ENCODE measurements around the gene SEC31A.
"Not testable (repeated sequence)": the region's sequence is repeated elsewhere in the genome, so short reads cannot be mapped to it uniquely, and the experiment has no call there.

Gene SEC31A

DNA sequence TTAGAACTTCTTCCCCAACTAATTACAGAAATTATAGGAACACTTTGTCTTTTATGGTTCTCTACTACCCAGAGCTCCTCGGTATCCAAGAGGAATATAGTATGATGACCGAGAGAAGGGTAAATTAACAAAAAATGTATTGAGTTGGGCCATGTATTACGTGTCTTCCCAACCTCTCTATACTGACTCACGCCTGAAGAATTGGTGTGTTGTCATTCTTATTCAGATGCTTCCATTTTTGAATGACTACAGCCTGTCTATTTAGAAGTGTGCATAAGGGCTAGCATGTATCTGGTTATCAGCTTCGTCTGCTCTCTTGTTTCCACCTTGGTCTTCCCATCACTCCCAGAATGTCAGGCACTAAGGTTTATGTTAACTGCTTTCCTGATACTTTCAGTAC, 67.9 kb downstream of the SEC31A start:
- no peak overlapping the region for H3K27ac Mint-ChIP-seq
- H3K36me3 Mint-ChIP-seq: peaks cover 70% of the 10 kb centered on the region
- H3K9me3 Mint-ChIP-seq: no peaks in the 10 kb centered on the region
- ATAC-seq: no peak
- H3K27me3 Mint-ChIP-seq: no peaks in the 10 kb centered on the region
- no peak overlapping the region for H3K4me3 Mint-ChIP-seq
- H3K4me1 Mint-ChIP-seq: no peaks in the 10 kb centered on the region

DNA sequence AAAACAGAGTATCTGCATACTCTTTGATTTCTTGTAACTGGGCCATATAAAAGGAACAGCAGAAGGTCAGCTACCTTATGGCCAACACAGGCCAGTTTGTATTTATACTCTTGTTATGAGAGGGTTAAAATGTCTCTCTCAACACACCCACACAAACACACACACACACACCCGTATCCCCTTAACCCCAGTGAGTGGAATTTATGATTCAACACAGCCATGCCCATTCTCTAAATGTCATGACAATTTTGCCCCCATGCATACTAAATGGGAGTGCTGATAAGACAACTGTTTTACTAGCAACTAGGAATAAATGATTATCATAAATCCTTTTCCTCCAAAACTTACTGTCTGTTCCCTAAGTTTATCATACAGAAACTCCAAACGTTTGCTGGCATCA, 70.3 kb downstream of the SEC31A start:
- H3K27me3 Mint-ChIP-seq: no peaks in the 10 kb centered on the region
- no peaks in the 10 kb centered on the region for H3K4me1 Mint-ChIP-seq
- no peak overlapping the region for H3K27ac Mint-ChIP-seq
- no peak overlapping the region for H3K4me3 Mint-ChIP-seq
- H3K36me3 Mint-ChIP-seq: peaks cover 67% of the 10 kb centered on the region
- no peak for ATAC-seq
- no peaks in the 10 kb centered on the region for H3K9me3 Mint-ChIP-seq

DNA sequence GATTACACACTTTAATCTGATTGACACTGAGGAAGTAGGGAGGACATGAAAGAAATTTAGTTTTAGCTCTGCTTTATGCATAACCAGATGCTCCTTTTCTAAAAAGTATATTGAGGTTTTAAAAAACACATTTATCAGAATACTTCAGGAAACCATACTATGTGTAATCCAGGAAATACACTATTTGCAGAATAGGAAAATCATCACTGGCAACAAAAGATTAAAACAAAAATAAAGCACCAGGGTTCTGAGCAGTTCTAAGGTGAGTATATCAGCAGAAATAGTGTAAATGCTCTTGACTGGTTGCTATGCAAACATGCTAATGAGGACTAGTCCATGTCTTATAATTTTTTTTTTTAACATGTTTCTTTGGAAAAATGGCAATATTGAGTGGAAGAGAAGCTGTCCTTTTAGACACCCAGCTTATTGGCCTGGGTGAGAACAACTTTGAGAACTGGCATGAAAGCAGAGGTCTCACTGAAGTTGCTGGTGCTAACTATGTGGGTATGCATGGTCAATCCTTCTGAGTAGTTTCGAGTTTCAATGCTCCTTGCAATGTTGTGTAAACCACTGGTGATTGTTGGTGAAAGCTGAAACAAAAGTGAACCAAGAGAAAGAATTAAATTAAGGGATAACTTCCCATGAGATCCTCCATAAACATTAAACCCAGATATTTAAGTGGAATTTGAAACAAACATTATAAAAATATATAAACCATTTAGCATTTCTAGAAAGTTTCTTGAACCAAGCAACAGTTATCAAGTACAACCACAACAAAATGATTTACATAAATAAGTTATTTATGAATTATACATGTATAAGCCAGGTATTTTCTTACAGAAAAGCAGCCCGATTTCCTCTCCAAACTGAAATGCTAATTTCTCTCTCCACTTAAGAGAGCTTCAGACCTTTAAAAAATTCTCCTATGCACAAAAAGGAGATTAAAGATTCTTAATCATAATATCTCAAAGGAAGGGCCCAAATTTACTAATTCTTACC, 72.0 kb downstream of the SEC31A start:
- Mint-ChIP-seq H3K36me3 (peaks cover 55% of the 10 kb centered on the region), H3K9me3 (no peaks in the 10 kb centered on the region), H3K4me3 (no peak overlapping the region), H3K27ac (no peak overlapping the region), H3K4me1 (no peaks in the 10 kb centered on the region), H3K27me3 (no peaks in the 10 kb centered on the region)
- ATAC-seq: no peak

DNA sequence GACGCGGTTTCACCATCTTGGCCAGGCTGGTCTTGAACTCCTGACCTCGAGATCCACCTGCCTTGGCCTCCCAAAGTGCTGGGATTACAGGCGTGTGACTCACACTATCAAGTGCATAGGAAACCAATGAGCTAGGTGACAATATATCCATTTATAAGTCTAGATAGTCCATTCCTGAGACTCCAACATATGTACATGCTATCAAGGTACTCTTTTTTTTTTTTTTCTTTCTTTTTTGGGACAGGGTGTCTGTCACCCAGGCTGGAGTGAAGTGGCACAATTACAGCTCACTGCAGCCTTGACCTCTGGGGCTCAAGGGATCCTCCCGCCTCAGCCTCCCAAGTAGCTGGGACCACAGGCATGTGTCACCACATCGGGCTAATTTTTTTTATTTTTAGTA, 74.1 kb downstream of the SEC31A start:
- not testable (repeated sequence) for H3K4me3 Mint-ChIP-seq, H3K27me3 Mint-ChIP-seq, ATAC-seq, H3K27ac Mint-ChIP-seq, H3K4me1 Mint-ChIP-seq, H3K9me3 Mint-ChIP-seq
- H3K36me3 Mint-ChIP-seq: peaks cover 39% of the 10 kb centered on the region

DNA sequence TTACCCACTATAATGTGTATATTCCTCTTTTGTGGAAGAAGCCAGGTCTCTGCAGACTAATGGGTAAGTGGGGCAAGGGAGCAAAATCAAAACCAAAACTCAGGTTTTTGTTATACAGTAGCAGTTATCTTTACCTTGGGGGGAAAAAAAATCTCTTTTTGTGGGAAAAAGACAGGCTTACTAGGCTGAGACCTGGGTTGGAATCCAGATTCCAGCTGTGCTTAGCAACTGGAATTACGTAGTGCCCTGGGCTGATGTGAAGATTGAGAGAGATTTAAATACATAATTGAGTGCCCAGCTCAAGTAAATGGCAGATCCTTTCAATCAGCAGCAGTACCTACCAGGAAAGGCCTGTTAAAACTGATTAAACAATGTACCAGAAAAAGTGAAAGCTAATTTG, 76.9 kb downstream of the SEC31A start:
- Mint-ChIP-seq H3K27me3 (no peaks in the 10 kb centered on the region), H3K9me3 (no peaks in the 10 kb centered on the region), H3K4me1 (no peaks in the 10 kb centered on the region), H3K27ac (no peak overlapping the region), H3K36me3 (peaks cover 17% of the 10 kb centered on the region), H3K4me3 (no peak overlapping the region)
- no peak for ATAC-seq

DNA sequence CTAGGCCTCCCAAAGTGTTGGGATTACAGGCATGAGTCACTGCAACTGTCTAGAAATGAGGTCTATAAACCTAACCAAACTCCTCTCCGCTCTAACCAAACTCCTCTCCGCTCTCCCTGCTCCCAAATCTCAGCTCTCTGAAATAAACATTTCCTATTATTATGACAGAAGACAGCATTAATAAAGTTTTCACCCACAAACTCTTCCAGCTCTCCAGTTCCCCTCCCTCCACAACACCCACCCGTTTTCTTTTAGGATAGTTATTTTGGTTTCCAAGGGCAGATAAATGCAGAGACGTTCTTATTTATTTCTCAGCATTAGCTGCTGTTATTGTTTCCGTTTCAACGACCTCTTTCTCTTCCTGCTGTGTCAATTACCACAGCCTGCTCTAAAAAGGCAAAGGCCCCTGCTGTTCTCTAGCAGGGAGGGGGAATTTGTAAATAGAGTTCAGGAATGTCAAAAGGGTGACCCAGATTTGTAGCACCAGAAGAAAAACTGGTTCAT, 79.1 kb downstream of the SEC31A start:
- no peak for ATAC-seq
- Mint-ChIP-seq H3K4me3 (no peak overlapping the region), H3K9me3 (peaks cover 3% of the 10 kb centered on the region), H3K4me1 (no peaks in the 10 kb centered on the region), H3K36me3 (peaks cover 3% of the 10 kb centered on the region), H3K27me3 (no peaks in the 10 kb centered on the region), H3K27ac (no peak overlapping the region)

DNA sequence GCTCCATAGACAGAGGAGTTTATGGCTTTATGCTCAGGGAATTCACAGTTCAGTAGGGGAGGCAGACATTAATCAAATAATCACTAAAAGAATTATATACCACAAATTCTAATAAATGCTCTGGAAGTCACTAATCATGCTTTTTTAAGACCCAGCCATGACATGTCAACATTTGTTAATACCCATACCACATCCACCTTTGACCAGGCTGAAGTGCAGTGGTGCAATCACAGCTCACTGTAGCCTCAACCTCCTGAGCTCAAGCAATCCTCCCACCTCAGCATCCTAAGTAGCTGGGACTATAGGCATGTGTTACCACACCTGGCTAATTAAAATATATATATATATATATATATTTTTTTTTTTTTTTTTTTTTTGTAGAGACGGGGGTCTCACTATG, 79.6 kb downstream of the SEC31A start:
- H3K36me3 Mint-ChIP-seq: no peaks in the 10 kb centered on the region
- H3K27me3 Mint-ChIP-seq: no peaks in the 10 kb centered on the region
- no peaks in the 10 kb centered on the region for H3K4me1 Mint-ChIP-seq
- ATAC-seq: no peak
- H3K27ac Mint-ChIP-seq: no peak overlapping the region
- no peak overlapping the region for H3K4me3 Mint-ChIP-seq
- peaks cover 3% of the 10 kb centered on the region for H3K9me3 Mint-ChIP-seq

DNA sequence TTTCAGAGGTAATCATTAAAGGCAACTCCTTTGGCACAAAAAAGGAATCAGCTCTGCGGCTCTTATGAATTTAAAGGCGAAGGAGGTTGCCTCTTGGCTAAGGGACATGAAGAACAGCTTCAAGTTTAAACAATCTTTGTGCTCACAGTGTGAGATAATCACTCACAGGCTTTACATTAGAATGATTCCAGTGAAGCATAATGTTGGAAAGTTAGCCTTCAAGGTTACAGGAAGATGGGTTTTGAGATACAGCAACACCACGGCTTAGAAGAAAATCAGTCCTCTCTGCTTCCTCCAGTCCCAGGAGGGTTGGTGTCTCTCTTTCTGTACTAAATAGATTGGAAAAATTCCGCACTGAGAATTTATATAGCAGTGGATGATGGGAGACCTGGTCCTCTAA, 80.8 kb downstream of the SEC31A start:
- Mint-ChIP-seq H3K4me3 (no peak overlapping the region), H3K27me3 (no peaks in the 10 kb centered on the region)
- ATAC-seq: no peak

DNA sequence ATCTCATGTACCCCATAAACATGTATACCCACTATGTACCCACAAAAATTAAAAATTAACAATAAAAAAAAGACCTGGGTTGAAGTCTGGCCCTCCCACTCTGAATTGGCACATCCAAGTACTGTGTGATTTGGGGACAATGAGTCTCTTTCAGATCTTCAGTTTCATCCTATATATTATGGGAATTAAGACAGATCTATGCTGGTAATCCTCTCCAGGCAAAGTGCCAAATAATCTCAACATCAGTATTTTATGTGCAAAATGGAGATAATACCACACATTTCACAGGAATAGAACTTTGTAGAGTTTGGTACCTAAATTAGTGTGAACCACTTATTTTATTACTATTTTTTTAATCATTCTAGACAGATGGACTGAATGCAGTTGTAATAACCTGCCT, 81.3 kb downstream of the SEC31A start:
- H3K4me1 Mint-ChIP-seq: no peaks in the 10 kb centered on the region
- H3K9me3 Mint-ChIP-seq: peaks cover 3% of the 10 kb centered on the region
- H3K36me3 Mint-ChIP-seq: no peaks in the 10 kb centered on the region
- ATAC-seq: no peak
- no peak overlapping the region for H3K4me3 Mint-ChIP-seq
- H3K27me3 Mint-ChIP-seq: no peaks in the 10 kb centered on the region
- no peak overlapping the region for H3K27ac Mint-ChIP-seq

More for the DNA sequence above, 80.8 kb downstream of the SEC31A start:
- Mint-ChIP-seq H3K4me1 (no peaks in the 10 kb centered on the region), H3K9me3 (peaks cover 3% of the 10 kb centered on the region), H3K27ac (no peak overlapping the region), H3K36me3 (no peaks in the 10 kb centered on the region)

DNA sequence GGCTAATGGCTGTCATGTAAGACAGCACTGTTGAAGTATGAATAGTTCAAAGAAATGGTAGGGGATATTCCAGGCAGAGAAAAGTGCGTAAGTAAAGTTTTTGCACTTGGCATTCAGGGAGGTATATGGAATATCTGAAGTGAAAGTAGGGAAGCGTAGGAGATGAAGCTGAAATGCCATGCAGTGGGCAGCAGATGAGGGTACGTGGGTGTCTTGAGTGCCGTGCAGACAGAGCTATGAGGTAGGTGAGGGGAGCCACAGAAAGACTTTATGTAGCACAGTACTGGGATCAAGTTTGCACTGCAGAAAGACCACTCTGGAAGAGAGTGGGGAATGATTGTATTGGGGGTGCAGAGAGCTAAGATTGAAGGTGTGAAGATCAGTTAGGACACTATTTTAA, 87.2 kb downstream of the SEC31A start:
- no peaks in the 10 kb centered on the region for H3K36me3 Mint-ChIP-seq
- no peak overlapping the region for H3K4me3 Mint-ChIP-seq
- H3K4me1 Mint-ChIP-seq: peaks cover 9% of the 10 kb centered on the region
- no peak overlapping the region for H3K27ac Mint-ChIP-seq
- H3K9me3 Mint-ChIP-seq: peaks cover 1% of the 10 kb centered on the region
- ATAC-seq: no peak
- H3K27me3 Mint-ChIP-seq: peaks cover 42% of the 10 kb centered on the region

DNA sequence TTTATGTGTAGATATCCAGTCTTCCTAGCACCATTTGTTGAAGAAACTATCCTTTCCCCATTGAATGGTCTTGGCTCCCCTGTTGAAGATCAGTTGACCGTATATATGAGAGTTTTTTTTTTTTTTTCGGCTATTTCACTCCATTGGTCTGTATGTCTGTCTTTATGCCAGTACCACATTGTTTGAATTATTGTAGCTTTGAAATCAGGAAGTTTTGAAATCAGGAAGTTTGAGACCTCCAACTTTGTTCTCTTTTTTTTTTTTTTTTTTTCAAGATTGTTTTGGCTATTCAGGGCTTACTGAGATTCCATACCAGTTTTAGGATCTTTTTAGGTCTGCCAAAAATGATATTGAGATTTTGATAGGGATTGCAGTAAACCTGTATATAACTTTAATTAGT, 88.0 kb downstream of the SEC31A start:
- peaks cover 9% of the 10 kb centered on the region for H3K4me1 Mint-ChIP-seq
- ATAC-seq: no peak
- peaks cover 47% of the 10 kb centered on the region for H3K27me3 Mint-ChIP-seq
- H3K36me3 Mint-ChIP-seq: no peaks in the 10 kb centered on the region
- no peak overlapping the region for H3K27ac Mint-ChIP-seq
- H3K9me3 Mint-ChIP-seq: no peaks in the 10 kb centered on the region
- no peak overlapping the region for H3K4me3 Mint-ChIP-seq

DNA sequence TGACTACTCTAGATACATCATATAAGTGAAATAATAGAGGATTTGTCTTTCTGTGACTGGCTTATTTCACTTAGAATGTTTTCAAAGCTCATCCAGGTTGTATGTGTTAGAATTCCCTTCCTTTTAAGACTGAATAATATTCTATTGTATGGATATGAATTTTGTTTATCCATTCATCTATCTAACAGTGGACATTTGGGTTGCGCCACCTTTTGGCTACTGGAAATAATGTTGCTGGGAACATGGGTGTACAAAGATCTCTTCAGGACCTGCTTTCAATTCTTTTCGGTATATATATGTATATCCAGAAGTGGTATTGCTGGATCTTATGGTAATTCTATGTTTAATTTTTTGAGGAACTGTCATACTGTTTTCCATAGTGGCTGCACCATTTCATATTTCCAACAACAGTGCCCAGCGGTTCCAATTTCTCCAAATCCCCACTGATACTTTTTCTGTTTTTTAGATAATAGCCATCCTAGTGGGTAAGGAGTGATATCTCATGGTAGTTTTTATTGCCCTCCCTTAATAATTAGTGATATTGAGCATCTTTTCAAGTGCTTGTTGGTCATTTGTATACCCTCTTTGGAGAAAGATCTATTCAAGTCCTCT, 88.9 kb downstream of the SEC31A start:
- Mint-ChIP-seq H3K27ac (no peak overlapping the region), H3K36me3 (no peaks in the 10 kb centered on the region), H3K4me1 (peaks cover 18% of the 10 kb centered on the region), H3K9me3 (no peaks in the 10 kb centered on the region), H3K4me3 (no peak overlapping the region), H3K27me3 (peaks cover 55% of the 10 kb centered on the region)
- ATAC-seq: no peak

DNA sequence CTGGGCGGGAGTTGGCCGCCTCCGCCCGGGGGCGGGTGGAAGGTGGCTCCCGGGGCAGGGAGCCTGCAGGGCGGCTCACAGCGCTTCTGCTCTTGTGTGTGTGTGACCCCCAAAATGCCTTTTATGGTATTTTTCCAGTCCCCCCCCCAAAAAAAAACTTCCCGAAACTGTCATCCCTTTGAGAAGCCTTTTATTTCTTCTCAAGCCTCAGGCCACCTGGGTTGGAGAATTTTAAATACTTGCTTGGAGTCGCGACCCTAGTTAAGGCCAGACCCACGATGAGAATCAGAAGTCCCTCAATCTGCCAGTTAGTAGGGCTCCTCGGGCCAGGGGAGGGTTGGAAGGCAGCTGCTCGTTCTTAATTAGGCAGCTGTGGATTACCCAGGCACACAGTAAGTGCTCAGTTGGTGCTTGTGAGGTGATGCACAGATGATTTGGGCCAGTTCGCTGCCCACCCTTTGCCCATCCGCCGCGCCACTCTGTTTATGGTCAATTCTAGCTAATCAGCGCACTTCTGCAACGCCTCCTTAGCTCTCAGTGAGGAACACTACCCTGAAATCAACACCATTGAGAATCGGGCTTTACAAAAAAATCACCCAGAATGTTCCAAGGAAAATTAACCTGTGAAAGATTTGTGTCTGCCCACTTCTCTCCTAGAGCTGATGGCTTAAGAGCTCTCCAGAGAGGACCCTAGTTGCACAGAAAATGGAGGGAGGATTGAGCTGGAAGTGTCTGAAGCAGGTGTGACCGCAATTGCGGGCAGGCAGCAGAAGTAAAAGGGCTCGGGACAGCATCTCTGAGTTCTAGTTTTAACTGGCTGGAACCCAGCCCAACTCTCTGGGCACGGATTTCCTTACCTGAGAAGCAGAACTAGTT, 91.7 kb downstream of the SEC31A start:
- Mint-ChIP-seq H3K4me3 (peak overlapping the region; percentile 81), H3K27me3 (peaks cover 72% of the 10 kb centered on the region), H3K27ac (no peak overlapping the region), H3K9me3 (no peaks in the 10 kb centered on the region), H3K4me1 (peaks cover 19% of the 10 kb centered on the region), H3K36me3 (no peaks in the 10 kb centered on the region)
- ATAC-seq: peak; percentile 31

DNA sequence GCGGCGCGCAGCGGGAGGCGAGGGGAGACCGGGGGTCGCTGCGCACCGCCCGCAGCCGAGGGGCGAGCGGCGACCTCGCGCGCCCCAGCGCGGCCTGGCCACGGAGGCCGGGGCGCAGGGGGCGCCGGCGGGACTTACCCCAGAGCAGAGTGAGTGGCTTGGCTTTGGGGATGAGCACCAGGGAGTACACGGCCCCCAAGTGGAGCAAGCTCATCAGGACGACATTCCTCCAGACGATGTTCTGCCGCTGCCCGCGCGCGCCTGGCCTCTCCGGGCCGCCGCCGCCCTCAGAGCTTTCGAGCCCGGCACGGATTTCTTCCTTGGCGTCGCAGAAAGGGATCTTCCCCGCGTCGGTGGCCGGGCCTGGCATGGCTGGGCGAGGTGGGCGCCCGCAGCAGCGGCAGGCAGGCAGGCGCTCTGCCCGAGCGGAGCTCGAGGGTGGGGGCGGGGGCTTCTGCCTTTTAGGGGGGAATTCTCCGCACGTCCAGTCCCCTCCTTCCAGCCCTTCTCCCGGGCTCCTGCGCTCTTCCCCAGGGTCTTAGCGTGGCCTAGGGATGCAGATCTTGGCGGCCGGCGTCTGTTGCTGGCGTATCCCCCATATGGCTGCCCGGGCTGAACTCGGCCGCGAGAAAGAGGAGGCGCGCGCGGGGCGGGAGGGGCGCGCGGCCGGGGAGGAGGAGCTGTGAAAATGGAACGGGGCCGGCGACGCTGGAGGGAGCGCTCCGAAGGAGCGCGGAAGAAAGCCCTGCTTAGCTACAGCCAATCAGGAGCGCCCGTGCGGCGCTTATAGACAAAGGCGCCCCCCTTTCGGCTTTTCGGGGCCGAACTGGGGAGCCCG, 92.6 kb downstream of the SEC31A start, which contains the start of gene SCD5:
TSS of gene SCD5 (minus strand) at position 629 of the 838 bp plus-strand sequence. CDS start at position 370, 259 bp downstream.
- ATAC-seq: peak; percentile 79
- Mint-ChIP-seq H3K9me3 (no peaks in the 10 kb centered on the region), H3K4me3 (peak within 1 kb of the TSS; percentile 81), H3K36me3 (no peaks in the 10 kb centered on the region), H3K4me1 (peaks cover 19% of the 10 kb centered on the region), H3K27me3 (peaks cover 72% of the 10 kb centered on the region), H3K27ac (no peak within 1 kb of the TSS)
